SJCRH30 (cell line): ENCODE results near the gene CCKAR. TPM values are rescaled to one million over a fixed set of nuclear protein-coding genes. Genes with fewer than 3 reads are reported as not detected.
A peak's percentile ranks its signal among the peaks of the same experiment; 100 is the strongest.

ENCODE experiments used
- DNase-seq, 2 experiments: peaks; one replicate each; pipeline ENCODE4 v3.0.0-alpha.2; 2015 to 2020
- H3K27ac ChIP-seq: fragments of 250-450 bp; sonication (Bioruptor Pico); 2 replicates; pipeline ENCODE4 v1.5.1; 2020; ENCODE audit warnings: mild to moderate bottlenecking, moderate library complexity
- H3K27me3 ChIP-seq: fragments of 250-450 bp; sonication (Bioruptor Pico); 2 replicates; pipeline ENCODE4 v1.5.1; 2020; ENCODE audit warnings: mild to moderate bottlenecking, moderate library complexity
- H3K36me3 ChIP-seq: fragments of 250-450 bp; sonication (Bioruptor Pico); 2 replicates; pipeline ENCODE4 v1.5.1; 2020; ENCODE audit warnings: mild to moderate bottlenecking, moderate library complexity
- H3K4me1 ChIP-seq: fragments of 250-450 bp; sonication (Bioruptor Pico); 2 replicates; pipeline ENCODE4 v1.5.1; 2020; ENCODE audit warnings: mild to moderate bottlenecking, moderate library complexity
- H3K4me3 ChIP-seq: fragments of 250-450 bp; sonication (Bioruptor Pico); 2 replicates; pipeline ENCODE4 v1.5.1; 2020; ENCODE audit warnings: mild to moderate bottlenecking, moderate library complexity
- H3K9me3 ChIP-seq: fragments of 250-450 bp; sonication (Bioruptor Pico); replicated peaks from 2 replicates; pipeline ENCODE4 v1.5.1; 2020; ENCODE audit warnings: mild to moderate bottlenecking, moderate library complexity
- total RNA-seq: library from RNA; depleted of rRNA; stranded (reverse); fragments of >200 nt; shearing (Covaris generic); gene quantifications from 2 replicates; pipeline ENCODE4 v1.2.3, GENCODE V29; 2014

The CCKAR gene
- total RNA-seq, 1 experiment from 2014 or later, result 0.61 TPM

DNA sequence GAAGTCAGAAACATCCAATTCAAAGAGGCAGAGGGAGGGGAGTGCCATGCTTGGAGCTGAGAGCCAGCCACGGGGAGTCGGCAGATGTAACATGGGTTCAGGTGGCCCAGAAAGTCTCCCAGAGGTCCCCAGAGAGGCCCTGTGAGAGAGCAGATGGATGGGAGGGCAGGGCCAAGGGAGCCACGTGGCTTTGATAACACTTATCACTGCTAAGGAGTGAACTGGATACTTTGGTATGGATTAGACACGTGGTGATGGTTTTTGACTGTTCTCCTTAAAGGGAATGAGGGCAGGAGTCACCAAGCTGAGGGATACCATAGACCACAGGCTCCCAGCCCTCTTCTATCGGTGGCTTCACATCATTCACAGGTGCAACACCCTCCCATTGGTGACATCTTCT is 13.7 kb downstream of the CCKAR start:
- Histone ChIP-seq H3K4me3 (no peak overlapping the region), H3K9me3 (0 out of 2 replicates have a peak, but pooled peaks cover 3% of the 10 kb centered on the region), H3K27me3 (no peaks in the 10 kb centered on the region), H3K27ac (no peak overlapping the region), H3K4me1 (peaks cover 26% of the 10 kb centered on the region), H3K36me3 (no peaks in the 10 kb centered on the region)
- DNase-seq, result no peak

DNA sequence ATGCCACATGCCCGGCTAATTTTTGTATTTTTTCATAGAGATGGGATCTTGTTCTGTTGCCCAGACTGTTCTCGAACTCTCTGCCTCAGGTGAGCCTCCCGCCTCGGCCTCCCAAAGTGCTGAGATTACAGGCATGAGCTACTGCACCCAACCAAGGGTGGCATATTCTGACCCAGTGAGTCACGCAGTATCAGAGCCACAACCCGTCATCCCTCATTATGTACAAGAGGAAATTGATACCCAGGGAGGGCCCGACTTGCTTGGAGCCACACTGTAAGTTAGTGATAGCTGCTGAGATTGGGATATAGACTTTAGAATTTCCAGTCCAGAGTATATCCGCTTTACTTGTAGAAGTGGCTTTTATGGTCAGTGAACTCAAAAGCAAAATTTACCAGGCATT is 14.6 kb downstream of the CCKAR start:
- Histone ChIP-seq H3K27me3 (no peaks in the 10 kb centered on the region), H3K9me3 (0 out of 2 replicates have a peak, but pooled peaks cover 3% of the 10 kb centered on the region), H3K4me1 (peaks cover 24% of the 10 kb centered on the region), H3K27ac (no peak overlapping the region), H3K36me3 (no peaks in the 10 kb centered on the region), H3K4me3 (no peak overlapping the region)
- no peak for DNase-seq

DNA sequence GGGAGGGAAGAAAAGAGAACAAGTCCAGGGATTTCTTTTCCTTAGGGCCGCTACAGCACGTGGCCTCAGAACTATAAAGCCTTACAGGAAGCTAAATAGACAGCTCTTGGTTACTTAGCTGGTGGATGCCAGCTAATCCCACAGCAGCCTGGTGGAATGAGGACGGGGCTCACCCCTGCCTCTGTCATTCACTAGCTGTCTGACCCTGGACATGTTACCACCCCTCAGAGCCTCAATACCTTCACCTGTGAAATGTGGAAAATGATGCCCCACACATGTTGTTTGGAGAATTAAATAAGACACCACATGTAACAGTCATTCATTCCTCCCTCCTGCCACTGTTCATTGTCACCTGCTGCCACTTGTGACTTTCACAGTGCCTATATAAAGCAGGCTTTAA is 15.7 kb downstream of the CCKAR start:
- Histone ChIP-seq H3K9me3 (0 out of 2 replicates have a peak, but pooled peaks cover 5% of the 10 kb centered on the region), H3K4me3 (no peak overlapping the region), H3K27me3 (no peaks in the 10 kb centered on the region), H3K4me1 (peaks cover 24% of the 10 kb centered on the region), H3K27ac (peak overlapping the region; percentile 30), H3K36me3 (no peaks in the 10 kb centered on the region)
- peak; percentile 73 to 88 for DNase-seq

DNA sequence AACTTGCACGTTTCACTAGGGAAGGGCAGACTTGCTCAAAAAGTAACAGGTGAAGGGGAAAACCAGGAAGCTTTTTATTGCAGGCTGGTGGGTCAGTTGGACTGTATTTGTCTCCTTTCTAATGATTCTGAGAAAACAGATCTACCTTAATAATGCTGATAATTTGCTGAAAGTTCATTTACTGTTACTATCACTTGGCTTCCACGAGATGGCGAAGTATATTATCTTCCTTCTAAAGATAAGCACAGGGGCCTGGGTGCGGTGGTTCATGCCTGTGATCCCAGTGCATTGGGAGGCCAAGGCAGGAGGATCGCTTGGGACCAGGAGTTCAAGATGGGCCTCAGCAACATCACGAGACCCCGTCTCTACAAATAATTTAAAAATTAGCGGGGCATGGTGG is 16.4 kb downstream of the CCKAR start:
- Histone ChIP-seq H3K4me1 (peaks cover 24% of the 10 kb centered on the region), H3K36me3 (no peaks in the 10 kb centered on the region), H3K9me3 (0 out of 2 replicates have a peak, but pooled peaks cover 5% of the 10 kb centered on the region), H3K27ac (peak overlapping the region; percentile 30), H3K4me3 (no peak overlapping the region), H3K27me3 (no peaks in the 10 kb centered on the region)
- DNase-seq, result no peak

DNA sequence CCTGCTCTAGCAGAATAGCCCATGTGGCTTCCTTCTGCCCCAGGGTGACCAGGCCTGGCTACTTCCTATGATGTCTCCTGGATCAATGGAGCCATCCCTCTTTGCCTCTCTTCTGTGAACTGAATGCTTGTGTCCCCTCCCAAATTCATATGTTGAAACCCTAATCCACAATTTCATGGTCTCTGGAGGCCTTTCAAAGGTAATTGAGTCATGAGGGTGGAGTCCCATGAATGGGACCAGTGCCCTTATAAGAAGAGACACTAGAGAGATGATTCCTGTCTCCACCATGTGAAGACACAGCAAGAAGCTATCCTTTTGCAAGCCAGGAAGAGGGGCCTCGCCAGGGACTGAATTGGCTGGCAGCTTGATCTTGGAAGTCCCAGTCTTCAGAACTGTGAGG is 18.4 kb downstream of the CCKAR start:
- H3K4me1 ChIP-seq, result peaks cover 27% of the 10 kb centered on the region
- DNase-seq, result peak in 1 of 2 experiments; percentile 37

DNA sequence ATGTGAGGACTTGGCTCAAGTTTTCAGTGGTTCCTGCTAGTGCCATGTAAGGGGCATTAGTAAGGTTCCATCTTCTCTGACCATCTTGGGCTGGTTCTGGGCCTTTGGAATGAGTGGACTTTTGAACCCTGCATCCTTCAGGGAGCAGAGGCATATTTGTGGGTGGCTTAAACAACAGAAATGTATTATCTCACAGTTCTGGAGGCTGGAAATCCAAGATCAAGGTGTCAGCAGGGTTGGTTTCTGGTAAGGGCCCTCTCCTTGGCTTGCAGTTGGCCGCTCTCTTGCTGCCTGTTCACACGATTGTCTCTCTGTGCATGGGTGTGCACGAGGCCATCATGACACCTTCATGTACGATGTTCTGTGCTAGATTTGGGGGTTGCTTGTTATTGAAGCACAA is 21.3 kb downstream of the CCKAR start:
- Histone ChIP-seq H3K36me3 (no peaks in the 10 kb centered on the region), H3K4me1 (peaks cover 13% of the 10 kb centered on the region), H3K27ac (no peak overlapping the region), H3K4me3 (no peak overlapping the region), H3K27me3 (no peaks in the 10 kb centered on the region), H3K9me3 (0 out of 2 replicates have a peak, but pooled peaks cover 5% of the 10 kb centered on the region)
- no peak for DNase-seq

More for the DNA sequence above, 18.4 kb downstream of the CCKAR start:
- 0 out of 2 replicates have a peak, but pooled peaks cover 5% of the 10 kb centered on the region for H3K9me3 ChIP-seq
- H3K27me3 ChIP-seq, result no peaks in the 10 kb centered on the region
- no peak overlapping the region for H3K4me3 ChIP-seq
- H3K36me3 ChIP-seq, result no peaks in the 10 kb centered on the region
- no peak overlapping the region for H3K27ac ChIP-seq

DNA sequence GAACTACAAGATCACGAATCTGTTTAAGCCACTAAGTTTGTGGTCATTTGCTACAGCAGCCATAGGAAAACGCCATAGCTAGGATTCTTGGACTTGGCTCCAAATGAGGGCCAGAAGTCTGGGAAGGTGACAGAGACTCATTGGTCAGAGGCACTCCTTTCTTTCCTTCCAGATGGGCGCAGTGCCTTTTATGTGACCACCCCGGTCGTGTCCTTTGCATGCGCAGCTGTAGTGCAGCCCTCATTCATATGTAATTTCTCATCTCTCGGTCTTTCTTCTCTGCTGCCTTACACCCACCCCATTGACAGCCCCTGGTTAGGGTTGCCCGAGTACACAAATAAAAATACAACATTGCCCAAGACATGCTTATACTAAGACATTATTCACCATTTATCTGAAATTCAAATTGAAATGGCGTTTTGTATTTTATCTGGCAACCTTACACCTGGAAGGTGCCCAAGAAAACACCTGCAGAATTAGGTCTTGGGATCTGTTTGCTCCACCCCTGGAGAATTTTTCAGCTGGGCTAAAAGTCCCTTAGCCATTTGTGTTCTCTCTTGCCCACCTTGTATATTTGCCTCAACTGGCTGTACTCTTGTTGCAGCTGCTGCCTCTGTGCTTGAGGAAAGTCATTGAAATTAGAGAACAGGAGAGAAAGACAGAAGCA is 21.9 kb downstream of the CCKAR start:
- peaks cover 8% of the 10 kb centered on the region; the same call in 1 of the 2 replicates for H3K4me1 ChIP-seq
- no peak overlapping the region for H3K4me3 ChIP-seq
- no peaks in the 10 kb centered on the region for H3K36me3 ChIP-seq
- peaks cover 6% of the 10 kb centered on the region; the same call in 1 of the 2 replicates for H3K9me3 ChIP-seq
- H3K27ac ChIP-seq, result no peak overlapping the region
- H3K27me3 ChIP-seq, result no peaks in the 10 kb centered on the region
- DNase-seq, result peak in 1 of 2 experiments; percentile 47

DNA sequence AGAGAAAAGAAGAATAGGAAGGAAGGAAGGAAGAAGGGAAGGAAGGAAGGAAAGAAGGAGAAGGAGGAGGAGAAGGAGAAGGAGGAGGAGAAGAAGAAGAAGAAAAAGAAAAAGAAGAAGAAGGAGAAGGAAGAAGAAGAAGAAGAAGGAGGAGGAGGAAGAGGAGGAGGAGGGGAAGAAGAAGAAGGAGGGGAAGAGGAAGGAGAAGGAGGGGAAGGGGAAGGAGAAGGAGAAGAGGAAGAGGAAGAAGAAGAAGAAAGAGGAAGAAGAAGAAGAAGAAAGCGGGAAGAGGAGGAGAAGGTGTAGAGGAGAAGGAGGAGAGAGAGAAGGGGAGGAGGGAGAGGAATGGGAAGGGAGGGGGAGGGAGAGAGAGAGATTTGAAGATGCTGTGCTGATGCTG is 22.6 kb downstream of the CCKAR start:
- H3K27ac ChIP-seq, result no peak overlapping the region
- H3K4me3 ChIP-seq, result no peak overlapping the region
- no peaks in the 10 kb centered on the region for H3K36me3 ChIP-seq
- H3K27me3 ChIP-seq, result no peaks in the 10 kb centered on the region
- no peak for DNase-seq
- peaks cover 9% of the 10 kb centered on the region; the same call in 1 of the 2 replicates for H3K9me3 ChIP-seq
- peaks cover 11% of the 10 kb centered on the region; the same call in 1 of the 2 replicates for H3K4me1 ChIP-seq

DNA sequence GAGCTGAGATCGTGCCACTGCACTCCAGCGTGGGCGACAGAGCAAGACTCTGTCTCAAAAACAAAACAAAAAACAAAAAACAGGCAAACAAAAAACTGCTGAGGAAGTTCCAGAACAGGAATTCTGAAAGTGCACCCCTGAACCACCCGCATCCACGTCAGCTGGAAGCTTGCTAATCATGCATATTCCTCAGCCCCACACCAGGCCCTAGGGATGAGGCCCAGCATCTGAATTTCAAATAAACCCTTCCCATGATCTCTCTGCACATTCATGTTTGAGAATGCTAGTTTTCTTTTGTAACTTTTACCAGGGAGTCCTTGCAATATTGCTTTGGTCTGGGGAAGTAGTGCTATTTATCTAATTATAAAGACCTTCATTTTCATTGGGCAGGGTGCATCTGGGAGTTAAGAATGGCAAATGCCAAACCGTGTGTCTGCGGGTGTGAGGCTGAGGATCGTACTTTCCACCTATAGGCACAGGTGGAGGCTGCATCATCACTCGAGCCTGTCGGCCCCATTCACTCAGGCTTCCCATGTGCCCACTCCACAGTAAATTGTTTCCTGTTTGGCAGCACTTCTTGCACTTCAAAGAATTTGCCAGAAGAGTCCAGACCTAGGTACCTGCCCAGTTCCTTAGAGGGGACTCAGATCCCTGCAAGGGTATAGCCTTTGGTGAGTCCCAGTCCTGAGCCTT is 23.6 kb downstream of the CCKAR start:
- DNase-seq, result no peak
- no peak overlapping the region for H3K27ac ChIP-seq
- H3K27me3 ChIP-seq, result no peaks in the 10 kb centered on the region
- no peaks in the 10 kb centered on the region for H3K36me3 ChIP-seq
- peaks cover 9% of the 10 kb centered on the region; the same call in 1 of the 2 replicates for H3K9me3 ChIP-seq
- H3K4me1 ChIP-seq, result peaks cover 10% of the 10 kb centered on the region
- no peak overlapping the region for H3K4me3 ChIP-seq

DNA sequence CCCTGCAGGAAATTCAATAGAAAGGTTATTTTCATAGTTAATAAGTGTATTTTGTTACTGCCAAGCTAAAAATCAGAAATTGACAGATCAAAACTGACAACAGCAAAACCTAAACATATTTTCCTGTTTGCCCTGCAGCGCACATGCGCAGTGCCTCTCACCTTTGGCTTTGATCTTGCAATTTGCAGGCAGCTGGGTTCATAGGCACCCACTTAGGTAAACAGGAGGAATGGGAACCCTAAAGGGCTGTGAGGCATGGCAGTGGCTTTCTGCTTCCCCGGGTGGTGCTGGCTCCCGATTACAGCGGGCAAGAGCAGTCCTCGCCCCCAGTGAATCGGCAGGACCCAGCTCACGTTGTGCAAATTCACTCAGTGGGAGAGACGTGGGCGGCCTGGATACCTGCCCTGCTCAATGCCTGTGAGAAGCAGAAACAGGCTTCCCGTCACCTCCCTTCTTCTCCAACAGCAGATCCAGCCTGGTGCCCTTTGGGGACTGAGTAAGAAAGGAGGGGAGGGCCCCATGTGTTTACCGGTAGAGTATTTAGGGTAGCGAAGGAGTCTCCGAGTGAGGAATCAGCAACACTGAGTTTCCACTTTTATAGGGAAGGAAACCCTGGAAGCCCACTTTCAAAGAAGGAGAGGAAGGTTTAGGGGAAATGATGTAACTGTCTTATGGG is 25.7 kb downstream of the CCKAR start:
- Histone ChIP-seq H3K36me3 (no peaks in the 10 kb centered on the region), H3K4me1 (peaks cover 10% of the 10 kb centered on the region), H3K27me3 (no peaks in the 10 kb centered on the region), H3K9me3 (peaks cover 7% of the 10 kb centered on the region; the same call in 1 of the 2 replicates), H3K4me3 (no peak overlapping the region), H3K27ac (no peak overlapping the region)
- DNase-seq, result no peak

DNA sequence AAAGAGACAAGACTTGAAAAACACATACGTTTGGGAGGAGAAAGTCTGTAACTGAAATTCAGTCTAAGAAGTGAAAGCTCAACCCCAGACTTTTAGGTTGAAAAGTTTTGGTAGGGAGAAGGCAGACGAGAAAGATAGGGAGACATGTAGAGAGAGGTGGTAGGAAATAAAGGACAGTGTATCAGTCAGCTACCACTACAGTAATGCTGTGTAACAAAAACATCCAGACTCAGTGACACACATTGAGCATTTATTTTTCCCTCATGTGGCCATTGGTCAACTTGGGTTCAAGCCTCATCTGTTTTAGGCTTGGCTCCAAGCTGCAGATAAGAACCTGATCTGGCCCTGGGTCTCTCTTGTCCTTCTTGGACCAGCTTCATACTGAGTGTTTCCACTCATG is 26.9 kb downstream of the CCKAR start:
- H3K27me3 ChIP-seq, result no peaks in the 10 kb centered on the region
- DNase-seq, result no peak
- H3K9me3 ChIP-seq, result peaks cover 7% of the 10 kb centered on the region; the same call in 1 of the 2 replicates
- peaks cover 8% of the 10 kb centered on the region; the same call in 1 of the 2 replicates for H3K4me1 ChIP-seq
- peak overlapping the region; percentile 17; the same call in 1 of the 2 replicates for H3K27ac ChIP-seq
- no peaks in the 10 kb centered on the region for H3K36me3 ChIP-seq
- no peak overlapping the region for H3K4me3 ChIP-seq

DNA sequence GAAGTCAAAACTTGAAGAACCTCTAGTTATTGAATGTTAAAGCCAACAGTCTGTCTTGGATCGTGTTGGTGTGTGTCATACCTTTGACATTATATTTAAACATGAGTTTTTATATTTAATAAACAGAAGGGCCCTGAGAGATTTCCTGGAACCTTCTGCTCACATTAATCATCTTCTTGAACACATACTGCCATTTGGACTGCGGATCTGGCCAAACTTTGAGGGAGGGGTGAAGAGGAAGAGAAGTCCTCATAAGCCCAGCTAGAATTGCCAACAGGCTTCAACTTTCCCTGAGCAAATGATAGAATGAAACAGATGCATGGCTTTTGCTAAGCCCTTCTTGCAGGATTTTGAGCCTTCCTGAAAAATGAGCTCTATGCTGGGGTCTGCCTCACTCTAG is 27.4 kb downstream of the CCKAR start:
- DNase-seq, result peak; percentile 48 to 86
- peaks cover 7% of the 10 kb centered on the region; the same call in 1 of the 2 replicates for H3K9me3 ChIP-seq
- peaks cover 12% of the 10 kb centered on the region; the same call in 1 of the 2 replicates for H3K4me1 ChIP-seq
- no peaks in the 10 kb centered on the region for H3K27me3 ChIP-seq
- no peak overlapping the region for H3K4me3 ChIP-seq
- no peaks in the 10 kb centered on the region for H3K36me3 ChIP-seq
- peak overlapping the region; percentile 17; the same call in 1 of the 2 replicates for H3K27ac ChIP-seq

DNA sequence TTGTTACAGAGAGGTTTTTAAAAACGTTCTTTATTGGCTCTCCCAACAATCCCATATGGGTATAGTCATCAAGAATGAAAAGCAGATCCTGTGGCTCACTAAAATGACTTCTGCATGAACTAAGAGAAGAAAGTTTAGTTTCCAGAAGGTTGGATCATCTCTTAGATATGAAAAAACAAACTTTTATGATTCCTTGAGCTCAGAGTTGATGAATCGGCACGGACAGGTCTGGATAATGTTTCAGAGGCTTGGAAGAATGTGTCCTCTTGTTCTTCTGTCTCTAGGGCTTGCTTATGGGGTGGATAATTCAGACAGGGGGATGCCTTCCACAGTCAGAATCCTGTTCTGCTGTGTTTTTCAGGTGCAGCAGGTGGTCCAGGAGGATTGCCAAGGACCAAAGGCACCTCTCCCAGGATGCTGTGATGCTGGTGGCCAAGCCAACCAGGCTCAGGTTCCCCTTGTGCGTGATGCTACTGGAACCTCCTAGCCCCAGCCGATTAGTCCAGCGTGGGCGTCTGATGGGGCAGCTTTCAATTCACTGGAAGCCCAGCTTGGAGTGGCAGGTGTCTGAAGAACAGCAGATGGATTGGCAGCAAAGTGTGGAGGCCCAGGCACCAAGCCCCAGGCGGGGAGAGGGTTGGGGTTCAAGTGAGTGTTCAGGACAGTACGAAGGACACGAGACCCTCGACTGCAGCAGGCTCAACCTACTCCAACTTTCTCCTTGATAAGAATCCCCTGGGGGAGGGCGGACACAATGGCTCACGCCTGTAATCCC is 30.3 kb downstream of the CCKAR start:
- Histone ChIP-seq H3K4me1 (peaks cover 18% of the 10 kb centered on the region; the same call in 1 of the 2 replicates), H3K36me3 (no peaks in the 10 kb centered on the region), H3K4me3 (no peak overlapping the region), H3K27me3 (no peaks in the 10 kb centered on the region), H3K27ac (no peak overlapping the region), H3K9me3 (peaks cover 7% of the 10 kb centered on the region; the same call in 1 of the 2 replicates)
- no peak for DNase-seq
